ENCODE results near the gene HECW1.

Gene HECW1

GRCh38 chr7:43385309-43385680 lies 272.8 kb downstream of the HECW1 start:
- no peak for TF ChIP-seq CTCF (IDR thresholded peaks at IDR 0.05; ENCODE audit: low read depth, low read length)
- DNase-seq (ENCODE audit: extremely low read depth, low read depth) = no peak

- TF ChIP-seq CTCF (IDR thresholded peaks at IDR 0.05; ENCODE audit: low read depth, low read length) = no peak
- no peak for DNase-seq (ENCODE audit: extremely low read depth, low read depth)
These were observed 273.4 kb downstream of the HECW1 start for GRCh38 chr7:43385856-43386255.

GRCh38 chr7:43387932-43388331 lies 275.5 kb downstream of the HECW1 start:
- no peak for TF ChIP-seq CTCF (IDR thresholded peaks at IDR 0.05; ENCODE audit: low read depth, low read length)
- DNase-seq (ENCODE audit: extremely low read depth, low read depth) = no peak

GRCh38 chr7:43390576-43390975 lies 278.1 kb downstream of the HECW1 start:
- TF ChIP-seq CTCF (IDR thresholded peaks at IDR 0.05; ENCODE audit: low read depth, low read length) = no peak

GRCh38 chr7:43391518-43391917 lies 279.1 kb downstream of the HECW1 start:
- no peak for TF ChIP-seq CTCF (IDR thresholded peaks at IDR 0.05; ENCODE audit: low read depth, low read length)

More at GRCh38 chr7:43390576-43390975, 278.1 kb downstream of the HECW1 start:
- DNase-seq (ENCODE audit: extremely low read depth, low read depth) = no peak

GRCh38 chr7:43392638-43393330 lies 280.3 kb downstream of the HECW1 start:
- no peak for TF ChIP-seq CTCF (IDR thresholded peaks at IDR 0.05; ENCODE audit: low read depth, low read length)
- no peak for DNase-seq (ENCODE audit: extremely low read depth, low read depth)

More at GRCh38 chr7:43391518-43391917, 279.1 kb downstream of the HECW1 start:
- DNase-seq (ENCODE audit: extremely low read depth, low read depth) = no peak

GRCh38 chr7:43394441-43395130 lies 282.1 kb downstream of the HECW1 start:
- no peak for TF ChIP-seq CTCF (IDR thresholded peaks at IDR 0.05; ENCODE audit: low read depth, low read length)
- DNase-seq (ENCODE audit: extremely low read depth, low read depth) = no peak

All from AG09319 (cell line).